Naive thymus-derived CD4-positive, alpha-beta T cell (primary cell): ENCODE results near the gene IL1RAPL1. TPM values are rescaled to one million over a fixed set of nuclear protein-coding genes. Genes with fewer than 3 reads are reported as not detected.

Experiments used
- ATAC-seq: fragments of 150-1000 bp; cut with Tn5 transposase; 2 replicates; pipeline ENCODE4 v1.10.0; 2021; ENCODE audit warnings: mild to moderate bottlenecking, moderate library complexity
- CTCF ChIA-PET: fragments of 350-600 bp; sonication (Branson Sonifier 250); formaldehyde crosslinking; loops from one replicate; lab custom pipeline; 2021; ENCODE audit warnings: antibody characterized with exemption; lab: Charles Lee
- POLR2A ChIA-PET: fragments of 350-600 bp; sonication (Branson Sonifier 250); formaldehyde crosslinking; loops from one replicate; lab custom pipeline; 2021; ENCODE audit warnings: antibody characterized with exemption, inconsistent platforms; lab: Charles Lee
- DNase-seq, 9 donors: peaks; one replicate each; pipeline versions ENCODE4 v3.0.0 to v3.0.0-alpha.2; 2020 to 2022; ENCODE audit warnings: mixed read lengths in 1 of 9
- H3K27ac ChIP-seq: one replicate; pipeline ENCODE4 v1.7.0; 2013; ENCODE audit warnings: mild to moderate bottlenecking, low read depth, low read length, moderate library complexity
- H3K27me3 ChIP-seq, 2 donors: one replicate each; pipeline ENCODE4 v1.7.0; 2013; ENCODE audit warnings: low read length in 2 of 2, mild to moderate bottlenecking in 2 of 2, moderate library complexity in 2 of 2; ENCODE audit not compliant: control insufficient read depth in 2 of 2, insufficient read depth in 2 of 2
- H3K36me3 ChIP-seq, 3 experiments: 1 replicate in 2 of 3; 2 replicates in 1 of 3; pipeline ENCODE4 v1.7.0; 2013; ENCODE audit warnings: low read length in 3 of 3, mild to moderate bottlenecking in 3 of 3, moderate library complexity in 1 of 3; ENCODE audit not compliant: insufficient read depth in 3 of 3, control insufficient read depth in 2 of 3
- H3K4me1 ChIP-seq, 2 donors: one replicate each; pipeline ENCODE4 v1.7.0; 2013; ENCODE audit warnings: low read length in 2 of 2, mild to moderate bottlenecking in 2 of 2, moderate library complexity in 1 of 2; ENCODE audit not compliant: control insufficient read depth in 2 of 2, insufficient read depth in 2 of 2
- H3K4me3 ChIP-seq: 2 replicates; pipeline ENCODE4 v1.7.0; 2013; ENCODE audit warnings: mild to moderate bottlenecking, low read length
- H3K9me3 ChIP-seq, 3 experiments: 1 replicate in 2 of 3; 2 replicates in 1 of 3; pipeline ENCODE4 v1.7.0; 2013; ENCODE audit warnings: low read length in 3 of 3; ENCODE audit not compliant: control insufficient read depth in 2 of 3
- H3K27ac Mint-ChIP-seq, 9 donors: one replicate each; pipeline ENCODE4 v1.8.0; 2020 to 2022; ENCODE audit warnings: mixed read lengths in 9 of 9, mild to moderate bottlenecking in 8 of 9, moderate library complexity in 5 of 9, inconsistent platforms in 2 of 9
- H3K27me3 Mint-ChIP-seq, 5 donors: one replicate each; pipeline ENCODE4 v1.8.0; 2021 to 2022; ENCODE audit warnings: mixed read lengths in 5 of 5, mild to moderate bottlenecking in 1 of 5
- H3K36me3 Mint-ChIP-seq, 5 donors: one replicate each; pipeline ENCODE4 v1.8.0; 2020 to 2022; ENCODE audit warnings: mixed read lengths in 5 of 5, mild to moderate bottlenecking in 3 of 5, inconsistent platforms in 1 of 5
- H3K4me1 Mint-ChIP-seq, 7 donors: one replicate each; pipeline ENCODE4 v1.8.0; 2020 to 2022; ENCODE audit warnings: mixed read lengths in 7 of 7, mild to moderate bottlenecking in 3 of 7, inconsistent platforms in 1 of 7
- H3K4me3 Mint-ChIP-seq, 10 donors: one replicate each; pipeline ENCODE4 v1.8.0; 2020 to 2022; ENCODE audit warnings: mild to moderate bottlenecking in 10 of 10, mixed read lengths in 10 of 10, moderate library complexity in 6 of 10, inconsistent platforms in 2 of 10
- H3K9me3 Mint-ChIP-seq, 11 donors: one replicate each; pipeline ENCODE4 v1.8.0; 2020 to 2022; ENCODE audit warnings: mixed read lengths in 11 of 11, mild to moderate bottlenecking in 4 of 11, inconsistent platforms in 1 of 11, moderate library complexity in 1 of 11
- intact Hi-C, 2 donors: fragments of 100-400 bp; cut with micrococcal nuclease; formaldehyde crosslinking; loops; one replicate each; pipeline ENCODE4 v1.15.1; 2023
- polyA plus RNA-seq, 2 donors: library from polyadenylated mRNA; unstranded; fragments of 300-500 nt; fragmentation: Illumina TruSeq; gene quantifications; one replicate each; pipeline ENCODE4 v1.2.3, GENCODE V29; 2021
- total RNA-seq, 6 experiments: library from RNA in 5 of 6; stranded (reverse) in 5 of 6; gene quantifications; 1 replicate in 5 of 6; 2 replicates in 1 of 6; pipeline ENCODE4 v1.2.3 and lab custom pipeline; 2021 to 2026

IL1RAPL1 gene
- total and polyA plus RNA-seq, 7 experiments from 2014 or later = not detected

DNA sequence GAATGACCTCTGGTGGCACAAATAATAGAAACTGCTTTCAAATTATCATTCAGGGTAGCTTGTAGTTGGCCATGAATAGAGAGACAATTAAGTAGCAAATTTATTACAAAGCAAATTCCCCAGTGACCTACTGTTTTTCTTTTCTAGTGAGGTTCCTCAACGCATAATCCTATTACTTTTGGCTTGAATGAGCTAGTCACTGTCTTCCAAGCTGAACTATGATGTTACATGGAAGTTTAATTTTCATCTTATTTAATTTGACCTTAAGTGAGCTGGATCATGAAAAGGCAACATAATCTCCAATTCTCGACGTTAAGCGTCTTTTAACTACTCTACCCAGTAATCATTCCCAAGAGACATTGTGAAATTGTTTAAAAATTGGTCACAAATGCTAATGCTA lies 1280.7 kb downstream of the IL1RAPL1 start:
- H3K4me1 Mint-ChIP-seq = no peaks in the 10 kb centered on the region
- Histone ChIP-seq H3K4me3 (no peak overlapping the region), H3K36me3 (no peaks in the 10 kb centered on the region), H3K27me3 (no peaks in the 10 kb centered on the region), H3K9me3 (no peaks in the 10 kb centered on the region), H3K27ac (no peak overlapping the region), H3K4me1 (no peaks in the 10 kb centered on the region)
- no peak overlapping the region for H3K4me3 Mint-ChIP-seq
- CTCF ChIA-PET = no interaction called here
- POLR2A ChIA-PET = no interaction called here
- H3K36me3 Mint-ChIP-seq = no peaks in the 10 kb centered on the region
- no peak for ATAC-seq
- no peak for DNase-seq
- no peaks in the 10 kb centered on the region for H3K27me3 Mint-ChIP-seq
- intact Hi-C loops = no loop called here
- H3K27ac Mint-ChIP-seq = no peak overlapping the region
- peaks cover 0 to 4% (median 0%) of the 10 kb centered on the region in 11 donors for H3K9me3 Mint-ChIP-seq

- Mint-ChIP-seq H3K36me3 (no peaks in the 10 kb centered on the region), H3K9me3 (peaks cover 0 to 3% (median 0%) of the 10 kb centered on the region in 11 donors), H3K27me3 (no peaks in the 10 kb centered on the region), H3K27ac (no peak overlapping the region), H3K4me1 (no peaks in the 10 kb centered on the region), H3K4me3 (no peak overlapping the region)
- Histone ChIP-seq H3K27ac (no peak overlapping the region), H3K9me3 (no peaks in the 10 kb centered on the region), H3K4me1 (no peaks in the 10 kb centered on the region), H3K27me3 (no peaks in the 10 kb centered on the region), H3K36me3 (no peaks in the 10 kb centered on the region), H3K4me3 (no peak overlapping the region)
- no peak for DNase-seq
- POLR2A ChIA-PET = no interaction called here
- ATAC-seq = no peak
- CTCF ChIA-PET = no interaction called here
- intact Hi-C loops = no loop called here
Measured at GRCh38 chrX:29869837-29870236, 1282.6 kb downstream of the IL1RAPL1 start.

GRCh38 chrX:29870608-29871007 lies 1283.4 kb downstream of the IL1RAPL1 start:
- DNase-seq (no peak), ATAC-seq (no peak)
- Mint-ChIP-seq H3K27me3 (no peaks in the 10 kb centered on the region), H3K9me3 (peaks cover 0 to 3% (median 0%) of the 10 kb centered on the region in 11 donors), H3K4me1 (no peaks in the 10 kb centered on the region), H3K27ac (no peak overlapping the region), H3K36me3 (no peaks in the 10 kb centered on the region), H3K4me3 (no peak overlapping the region)
- no peaks in the 10 kb centered on the region for H3K36me3 ChIP-seq
- H3K4me3 ChIP-seq = no peak overlapping the region
- ChIA-PET POLR2A (no interaction called here), CTCF (no interaction called here)
- no peaks in the 10 kb centered on the region for H3K4me1 ChIP-seq
- intact Hi-C loops = no loop called here
- no peaks in the 10 kb centered on the region for H3K27me3 ChIP-seq
- H3K9me3 ChIP-seq = no peaks in the 10 kb centered on the region
- no peak overlapping the region for H3K27ac ChIP-seq

DNA sequence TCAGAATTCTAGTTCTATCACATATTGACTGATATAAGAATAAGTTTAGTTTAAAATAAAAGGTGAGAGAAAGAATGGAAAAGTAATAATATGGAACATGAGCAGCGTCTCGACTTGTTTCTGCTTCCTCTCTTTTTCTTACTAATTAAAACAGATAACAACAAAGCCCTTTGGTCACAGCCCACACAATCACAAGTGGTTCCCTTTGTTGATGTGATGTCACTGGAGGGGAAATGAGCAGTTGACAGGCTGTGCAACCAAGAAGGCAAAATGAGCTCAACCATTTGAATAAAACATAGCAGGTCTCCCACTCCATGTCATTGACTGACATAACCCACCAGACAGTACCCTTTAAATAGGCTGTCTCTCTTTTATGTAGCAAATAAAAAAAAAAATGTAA lies 1285.6 kb downstream of the IL1RAPL1 start:
- DNase-seq (no peak), ATAC-seq (no peak)
- no peaks in the 10 kb centered on the region for H3K36me3 ChIP-seq
- Mint-ChIP-seq H3K36me3 (no peaks in the 10 kb centered on the region), H3K4me3 (no peak overlapping the region), H3K9me3 (peaks cover 0 to 3% (median 0%) of the 10 kb centered on the region in 11 donors), H3K4me1 (no peaks in the 10 kb centered on the region), H3K27me3 (no peaks in the 10 kb centered on the region), H3K27ac (no peak overlapping the region)
- H3K9me3 ChIP-seq = no peaks in the 10 kb centered on the region
- no peaks in the 10 kb centered on the region for H3K4me1 ChIP-seq
- intact Hi-C loops = no loop called here
- H3K27ac ChIP-seq = no peak overlapping the region
- ChIA-PET POLR2A (no interaction called here), CTCF (no interaction called here)
- no peaks in the 10 kb centered on the region for H3K27me3 ChIP-seq
- no peak overlapping the region for H3K4me3 ChIP-seq

GRCh38 chrX:29876733-29877132 lies 1289.5 kb downstream of the IL1RAPL1 start:
- intact Hi-C loops = no loop called here
- peaks cover 0 to 3% (median 0%) of the 10 kb centered on the region in 11 donors for H3K9me3 Mint-ChIP-seq
- no peaks in the 10 kb centered on the region for H3K9me3 ChIP-seq
- H3K4me1 ChIP-seq = no peaks in the 10 kb centered on the region
- H3K36me3 ChIP-seq = no peaks in the 10 kb centered on the region
- no peaks in the 10 kb centered on the region for H3K27me3 ChIP-seq
- H3K36me3 Mint-ChIP-seq = no peaks in the 10 kb centered on the region
- no peaks in the 10 kb centered on the region for H3K27me3 Mint-ChIP-seq
- ChIA-PET POLR2A (no interaction called here), CTCF (no interaction called here)
- H3K4me3 Mint-ChIP-seq = no peak overlapping the region
- H3K27ac ChIP-seq = no peak overlapping the region
- H3K4me1 Mint-ChIP-seq = no peaks in the 10 kb centered on the region
- H3K4me3 ChIP-seq = no peak overlapping the region
- H3K27ac Mint-ChIP-seq = no peak overlapping the region
- no peak for DNase-seq
- no peak for ATAC-seq

DNA sequence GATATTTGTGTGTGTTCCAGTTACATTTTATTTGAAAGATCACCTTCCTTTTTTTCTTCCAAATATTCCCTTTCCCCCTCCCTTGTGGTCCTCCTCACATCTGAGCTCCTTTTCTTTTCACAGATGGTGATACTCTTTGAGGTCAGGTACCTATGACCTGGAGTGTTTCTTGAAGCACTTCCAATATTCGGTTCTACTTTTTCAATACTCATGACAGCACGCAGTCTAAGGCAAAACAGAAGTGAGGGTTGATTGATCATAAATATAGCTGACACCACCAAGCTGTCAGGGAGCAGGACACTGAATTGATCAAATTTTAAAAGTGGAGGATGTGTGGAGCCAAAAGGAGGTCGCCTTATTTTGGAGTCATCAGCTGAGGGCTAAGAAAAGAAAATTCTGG lies 1293.7 kb downstream of the IL1RAPL1 start:
- DNase-seq (no peak), ATAC-seq (no peak)
- no peak overlapping the region for H3K4me3 Mint-ChIP-seq
- Histone ChIP-seq H3K4me1 (no peaks in the 10 kb centered on the region), H3K36me3 (no peaks in the 10 kb centered on the region), H3K4me3 (no peak overlapping the region), H3K27me3 (no peaks in the 10 kb centered on the region), H3K27ac (no peak overlapping the region), H3K9me3 (no peaks in the 10 kb centered on the region)
- ChIA-PET CTCF (no interaction called here), POLR2A (no interaction called here)
- peaks cover 0 to 10% (median 0%) of the 10 kb centered on the region in 11 donors for H3K9me3 Mint-ChIP-seq
- intact Hi-C loops = no loop called here
- H3K4me1 Mint-ChIP-seq = no peaks in the 10 kb centered on the region
- no peaks in the 10 kb centered on the region for H3K27me3 Mint-ChIP-seq
- no peaks in the 10 kb centered on the region for H3K36me3 Mint-ChIP-seq
- H3K27ac Mint-ChIP-seq = no peak overlapping the region

DNA sequence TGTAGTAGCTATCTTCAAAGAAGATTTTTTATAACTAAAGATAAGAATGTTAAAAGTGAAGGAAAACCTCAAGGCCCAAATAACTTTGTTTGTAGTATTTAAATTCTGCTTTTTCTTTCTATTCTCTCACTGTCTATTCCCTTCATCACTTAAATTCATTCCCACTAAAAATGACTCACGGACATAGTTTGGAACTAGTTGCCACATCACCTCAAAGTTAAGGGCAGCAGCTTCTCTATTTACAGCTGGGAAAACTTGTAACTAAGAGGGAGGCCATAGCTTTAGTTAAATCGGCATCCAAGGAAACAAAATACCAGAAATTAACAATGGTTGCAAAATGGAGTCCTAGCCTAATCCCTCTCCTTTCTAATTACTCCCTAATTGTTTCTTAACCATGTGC lies 1302.8 kb downstream of the IL1RAPL1 start:
- Mint-ChIP-seq H3K36me3 (no peaks in the 10 kb centered on the region), H3K27ac (no peak overlapping the region), H3K9me3 (no peaks in the 10 kb centered on the region), H3K4me1 (no peaks in the 10 kb centered on the region), H3K27me3 (no peaks in the 10 kb centered on the region), H3K4me3 (no peak overlapping the region)
- ATAC-seq = no peak
- Histone ChIP-seq H3K36me3 (no peaks in the 10 kb centered on the region), H3K27ac (no peak overlapping the region), H3K27me3 (no peaks in the 10 kb centered on the region), H3K4me1 (no peaks in the 10 kb centered on the region), H3K9me3 (no peaks in the 10 kb centered on the region), H3K4me3 (no peak overlapping the region)
- DNase-seq = no peak
- intact Hi-C loops = no loop called here
- POLR2A ChIA-PET = no interaction called here
- CTCF ChIA-PET = no interaction called here
